Measurements from ENCODE around the gene RBP4.

RBP4 gene

GRCh38 chr10:93601146-93601773, at the start of gene RBP4:
TSS of gene RBP4 (minus strand) at chr10:93601235. CDS start at chr10:93601028, 207 bp downstream.
- DNase-seq, result no peak

- DNase-seq, result no peak
Observed at GRCh38 chr10:93639791-93640190, 38.8 kb upstream of the RBP4 start.

GRCh38 chr10:93630625-93631557, 29.9 kb upstream of the RBP4 start:
- no peak for DNase-seq

DNA sequence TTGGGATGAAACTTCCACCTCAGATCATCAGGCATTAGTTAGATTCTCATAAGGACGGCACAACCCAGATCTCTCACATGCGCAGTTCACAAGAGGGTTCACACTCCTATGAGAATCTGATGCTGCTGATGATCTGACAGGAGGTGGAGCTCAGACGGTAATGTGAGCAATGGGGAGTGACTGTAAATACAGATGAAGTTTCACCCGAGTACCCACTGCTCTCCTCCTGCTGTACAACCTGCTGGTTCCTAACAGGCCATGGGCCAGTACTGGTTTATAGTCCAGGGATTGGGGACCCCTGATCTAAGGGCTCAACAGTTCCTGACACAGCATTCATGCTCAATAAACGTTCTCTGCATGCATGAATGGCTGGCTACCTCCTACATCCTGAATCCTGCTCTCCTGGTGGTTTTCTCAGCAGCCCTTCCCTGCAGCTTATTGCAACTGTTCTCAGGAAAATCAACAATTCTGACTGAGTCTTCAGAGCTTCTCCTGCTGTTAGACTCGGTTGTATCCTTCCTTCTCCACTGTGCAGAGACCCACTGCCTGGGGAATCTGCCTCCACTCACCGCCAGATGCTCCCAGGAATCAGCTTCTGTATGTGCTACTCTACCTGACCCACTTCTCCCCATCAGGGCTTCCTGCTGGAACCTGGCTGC, 28.7 kb upstream of the RBP4 start:
- DNase-seq, result no peak

- DNase-seq, result no peak
Observed at GRCh38 chr10:93628858-93629257, 27.8 kb upstream of the RBP4 start.

DNA sequence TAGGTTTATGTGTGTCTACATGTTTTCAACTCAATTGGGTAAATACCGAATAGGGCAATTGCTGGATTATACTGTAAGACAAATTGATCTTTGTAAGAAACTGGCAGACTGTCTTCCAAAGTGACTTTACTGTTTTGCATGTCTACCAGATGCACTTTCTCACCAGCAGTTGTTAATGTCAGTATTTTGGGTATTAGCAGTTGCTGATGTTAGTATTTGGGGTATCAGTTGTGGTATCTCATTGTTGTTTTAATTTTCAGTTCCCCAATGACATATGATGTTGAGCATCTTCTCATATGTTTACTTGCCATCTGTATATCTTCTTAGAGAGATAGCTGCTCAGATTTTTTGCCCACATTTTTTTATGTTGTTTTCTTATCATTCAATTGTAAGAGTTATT, 21.9 kb upstream of the RBP4 start:
- DNase-seq, result no peak

DNA sequence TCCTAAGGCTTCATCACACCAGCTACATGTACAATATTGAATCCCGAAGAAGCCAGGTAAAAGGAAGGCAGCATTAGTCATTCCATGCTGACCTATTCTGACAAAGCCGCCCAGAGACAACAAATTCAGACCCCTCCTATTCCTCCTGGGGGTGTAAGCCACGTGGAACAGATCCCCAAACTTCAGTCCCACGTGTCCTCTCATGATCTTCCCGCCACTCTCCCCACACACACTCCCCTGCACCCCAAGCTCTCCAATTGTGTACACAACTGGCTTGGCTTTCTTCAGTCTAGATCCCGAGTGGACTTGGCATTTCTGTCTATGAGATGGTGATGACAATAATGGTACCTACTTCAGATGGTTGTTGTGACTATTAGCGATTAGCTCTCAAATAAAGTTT, 19.9 kb upstream of the RBP4 start:
- no peak for DNase-seq

GRCh38 chr10:93615576-93616235, 14.7 kb upstream of the RBP4 start:
- no peak for DNase-seq

- no peak for DNase-seq
Observed at GRCh38 chr10:93614101-93614825, 13.2 kb upstream of the RBP4 start.

GRCh38 chr10:93613126-93613525, 12.1 kb upstream of the RBP4 start:
- no peak for DNase-seq

DNA sequence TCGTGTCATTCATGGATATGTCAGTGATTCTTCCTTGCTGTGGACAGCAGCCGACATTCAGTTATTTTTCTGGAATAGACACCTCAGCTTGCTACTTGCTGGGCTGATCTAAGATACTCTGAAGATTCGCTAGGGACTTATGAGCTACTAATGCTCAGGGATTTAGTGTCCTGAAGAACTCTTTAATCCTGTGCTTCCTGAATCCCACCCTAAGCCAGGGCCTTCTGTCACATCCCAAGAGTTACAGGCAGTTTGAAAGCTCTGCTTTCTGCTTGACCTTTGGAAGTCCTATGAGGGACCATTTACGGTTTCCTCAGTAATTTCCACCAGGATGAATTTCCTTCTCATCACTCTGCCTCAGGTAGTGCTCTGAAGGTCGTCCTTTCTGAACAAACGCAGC, 11.3 kb upstream of the RBP4 start, which contains the start of gene PDE6C:
Gene PDE6C (plus strand): TSS at position 227 of the 400 bp plus-strand sequence. CDS start 189 bp downstream, outside the sequence.
- no peak for DNase-seq

DNA sequence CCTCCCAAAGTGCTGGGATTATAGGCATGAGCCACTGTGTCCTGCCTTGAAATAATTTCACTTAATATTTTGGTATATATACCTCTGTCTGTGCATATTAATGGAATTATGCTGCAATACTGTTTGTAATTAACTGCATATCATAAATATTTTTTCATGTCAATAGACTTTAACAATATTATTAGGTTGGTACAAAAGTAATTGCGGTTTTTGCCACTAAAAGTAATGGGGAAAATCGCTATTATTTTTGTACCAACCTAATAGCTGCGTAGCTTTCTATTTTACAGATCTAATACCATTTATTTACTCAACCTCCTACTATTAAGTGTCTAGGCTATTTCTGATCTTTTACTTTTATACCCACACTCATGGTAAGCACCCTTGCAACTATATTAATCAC, 7.4 kb upstream of the RBP4 start:
- DNase-seq, result no peak

DNA sequence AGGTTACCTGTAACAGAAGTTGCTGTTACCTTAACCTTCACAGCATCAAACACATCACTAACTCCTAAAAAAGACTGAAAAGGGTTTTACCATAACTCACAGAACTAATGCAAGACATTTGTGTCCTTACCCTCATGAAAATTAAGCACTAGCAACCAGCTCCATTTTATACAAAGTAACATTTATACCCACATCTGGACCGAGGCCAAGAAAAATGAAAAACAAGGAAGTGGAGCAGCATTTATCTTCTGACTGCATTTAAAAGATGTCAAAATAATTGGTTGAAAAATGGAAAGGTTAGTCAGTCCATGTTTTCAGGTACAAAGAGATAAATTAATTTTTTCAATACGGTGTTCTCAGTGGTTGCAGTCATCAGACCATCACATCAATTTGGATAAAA, 3.1 kb upstream of the RBP4 start:
- no peak for DNase-seq

- no peak for DNase-seq
Observed at GRCh38 chr10:93603023-93603422, 2.0 kb upstream of the RBP4 start.

DNA sequence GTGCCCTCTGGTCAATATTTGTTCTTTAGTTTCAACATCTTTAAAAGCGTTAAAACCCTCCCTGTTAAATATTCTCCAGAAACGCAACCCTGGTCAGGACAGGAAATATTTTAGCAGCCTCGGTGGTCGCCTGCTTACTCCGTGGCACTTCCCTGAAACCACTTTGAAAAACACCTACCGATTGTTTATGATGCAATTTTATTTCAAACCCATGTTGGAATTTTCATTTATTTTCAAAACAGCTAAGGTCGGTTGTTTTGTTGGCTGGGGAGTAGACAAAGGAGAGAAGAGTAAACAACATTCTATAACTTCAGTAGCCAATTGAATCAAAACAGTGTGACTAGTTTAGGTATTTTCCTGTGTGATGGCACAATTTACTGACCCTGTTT, 733 bp upstream of the RBP4 start:
- DNase-seq, result no peak

GRCh38 chr10:93600446-93601145, 439 bp downstream of the RBP4 start:
- DNase-seq, result no peak

GRCh38 chr10:93599778-93600177, 1.3 kb downstream of the RBP4 start:
- no peak for DNase-seq

DNA sequence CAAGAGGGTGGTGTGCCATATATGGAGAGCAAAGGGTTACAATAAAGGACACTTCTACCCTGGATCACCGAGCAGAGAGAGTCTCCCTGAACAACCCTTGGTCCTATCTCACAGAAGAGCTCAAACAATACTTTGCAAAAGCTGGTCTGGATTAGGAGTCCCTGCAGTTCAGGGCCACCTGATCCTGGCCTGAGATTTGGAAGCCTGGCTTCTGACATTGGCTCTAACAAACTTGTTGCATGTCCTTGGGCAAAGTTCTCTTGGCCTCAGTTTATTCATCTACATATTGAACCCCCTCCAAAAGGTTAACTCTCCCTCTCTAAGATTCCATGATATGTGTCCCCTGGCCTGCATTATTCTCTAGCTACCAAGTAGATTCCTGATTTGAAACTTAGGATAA, 1.7 kb downstream of the RBP4 start:
- DNase-seq, result no peak

DNA sequence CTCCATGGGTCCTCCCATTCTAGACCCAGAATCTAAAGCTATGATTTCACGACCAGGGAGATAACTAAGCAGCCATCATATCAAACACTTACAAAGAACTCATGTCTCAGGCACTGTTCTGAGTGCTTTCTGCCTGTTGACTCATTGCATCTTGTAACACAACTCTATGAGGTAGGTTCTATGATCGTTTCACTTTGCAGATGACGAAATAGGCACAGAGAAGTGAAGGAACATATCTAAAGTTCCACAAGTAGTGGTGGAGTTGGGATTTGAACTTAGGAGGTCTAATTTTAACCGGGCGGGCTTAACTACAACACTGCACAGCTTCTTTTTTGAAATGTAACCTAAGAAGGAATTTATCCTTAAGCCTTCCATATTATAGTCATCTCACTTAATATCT, 2.9 kb downstream of the RBP4 start:
- DNase-seq, result no peak

DNA sequence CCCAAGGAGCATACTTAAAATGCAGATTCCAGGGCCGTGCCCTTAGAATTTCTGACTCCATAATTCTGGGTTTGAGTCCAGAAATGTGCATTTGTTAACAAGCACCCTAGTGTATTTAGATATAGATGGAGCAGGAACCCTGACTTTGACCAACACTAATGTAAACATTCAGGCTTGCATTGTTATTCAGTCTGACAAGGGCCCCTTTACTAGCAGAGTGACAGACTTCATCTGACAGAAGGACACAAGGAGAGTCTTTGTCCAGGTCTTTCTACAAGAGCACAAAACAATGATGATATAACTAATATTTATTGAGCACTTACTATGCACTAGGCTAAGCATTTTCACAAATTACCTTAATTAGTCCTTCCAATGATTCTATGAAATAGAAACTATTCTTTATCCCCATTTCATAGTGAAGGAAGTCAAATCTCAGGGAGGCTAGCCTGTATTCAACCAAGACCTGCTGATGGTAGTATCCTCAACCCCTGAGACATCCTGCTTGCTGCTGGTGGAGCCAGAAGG, 3.9 kb downstream of the RBP4 start:
- no peak for DNase-seq

- no peak for DNase-seq
Observed at GRCh38 chr10:93596539-93596938, 4.5 kb downstream of the RBP4 start.
